Endometrial microvascular endothelial cells (primary cell): ENCODE measurements around the gene SLC22A7. TPM values are rescaled to one million over a fixed set of nuclear protein-coding genes. Genes with fewer than 3 reads are reported as not detected.

ENCODE experiments used
- total RNA-seq: library from RNA; depleted of rRNA; stranded (reverse); fragments of >200 nt; gene quantifications from one replicate; pipeline ENCODE4 v1.2.3, GENCODE V29; 2015; ENCODE audit errors: inconsistent ontology term

SLC22A7 gene
- total RNA-seq, 1 donor from 2014 or later, result not detected

Other genes starting within 250 kb of the SLC22A7 start
- 15.8 TPM for gene CUL7, start 244.4 kb upstream of the SLC22A7 start, total RNA-seq
- gene MRPL2, start 238.8 kb upstream of the SLC22A7 start, total RNA-seq, result 29.3 TPM
- 18.6 TPM for gene KLC4, start 238.6 kb upstream of the SLC22A7 start, total RNA-seq
- gene PTK7, start 221.9 kb upstream of the SLC22A7 start, total RNA-seq, result 43.1 TPM
- 28.9 TPM for gene SRF, start 127.0 kb upstream of the SLC22A7 start, total RNA-seq
- 31.2 TPM for gene CUL9, start 116.1 kb upstream of the SLC22A7 start, total RNA-seq
- 121 TPM for gene DNPH1, start 68.8 kb upstream of the SLC22A7 start, total RNA-seq
- not detected for gene TTBK1, start 54.8 kb upstream of the SLC22A7 start, total RNA-seq
- not detected for gene CRIP3, start 10.6 kb downstream of the SLC22A7 start, total RNA-seq
- gene ZNF318, start 71.4 kb downstream of the SLC22A7 start, total RNA-seq, result 8.8 TPM
- 14.8 TPM for gene ABCC10, start 129.3 kb downstream of the SLC22A7 start, total RNA-seq
- not detected for gene DLK2, start 157.3 kb downstream of the SLC22A7 start, total RNA-seq
- gene TJAP1, start 179.3 kb downstream of the SLC22A7 start, total RNA-seq, result 18.9 TPM
- gene LRRC73, start 212.1 kb downstream of the SLC22A7 start, total RNA-seq, result not detected
- 102 TPM for gene YIPF3, start 218.7 kb downstream of the SLC22A7 start, total RNA-seq
- 43.9 TPM for gene POLR1C, start 218.8 kb downstream of the SLC22A7 start, total RNA-seq